AG08396 (cell line): ENCODE results near the gene FSHB.
"Not testable (repeated sequence)": the region's sequence is repeated elsewhere in the genome, so short reads cannot be mapped to it uniquely, and the experiment has no call there.

Source experiments
- DNase-seq: peaks from one replicate; pipeline ENCODE4 v3.0.0; 2012; ENCODE audit warnings: low spot score, mixed read lengths

Gene FSHB

DNA sequence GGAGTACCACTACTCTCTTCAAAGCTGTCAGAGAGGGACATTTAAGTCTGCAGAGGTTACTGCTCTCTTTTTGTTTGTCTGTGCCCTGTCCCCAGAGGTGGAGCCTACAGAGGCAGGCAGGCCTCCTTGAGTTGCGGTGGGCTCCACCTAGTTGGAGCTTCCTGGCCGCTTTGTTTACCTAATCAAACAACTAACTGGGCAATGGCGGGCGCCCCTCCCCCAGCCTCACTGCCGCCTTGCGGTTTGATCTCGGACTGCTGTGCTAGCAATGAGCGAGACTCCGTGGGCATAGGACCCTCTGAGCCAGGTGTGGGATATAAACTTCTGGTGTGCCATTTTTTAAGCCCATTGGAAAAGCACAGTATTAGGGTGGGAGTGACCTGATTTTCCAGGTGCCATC, 37.8 kb downstream of the FSHB start:
- DNase-seq = not testable (repeated sequence)

DNA sequence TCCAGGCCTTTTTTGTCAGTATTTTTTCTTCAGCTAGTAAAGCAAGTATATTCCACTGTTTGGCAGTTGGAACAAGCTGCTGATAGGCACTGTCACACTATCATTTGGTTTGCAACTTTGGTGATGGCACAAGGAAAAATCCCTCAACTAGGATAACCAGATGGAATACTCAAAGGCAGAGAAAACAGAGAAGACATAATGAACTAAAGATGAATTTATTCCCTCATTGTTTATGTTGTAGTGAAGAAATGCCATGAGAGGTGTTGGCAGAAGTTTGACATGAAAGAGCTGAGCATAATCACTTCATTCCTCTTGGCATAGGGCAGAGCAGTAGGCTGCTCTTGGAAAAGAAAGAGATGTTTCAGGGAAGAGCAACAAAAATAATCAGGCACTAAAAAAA, 39.9 kb downstream of the FSHB start:
- DNase-seq = no peak

DNA sequence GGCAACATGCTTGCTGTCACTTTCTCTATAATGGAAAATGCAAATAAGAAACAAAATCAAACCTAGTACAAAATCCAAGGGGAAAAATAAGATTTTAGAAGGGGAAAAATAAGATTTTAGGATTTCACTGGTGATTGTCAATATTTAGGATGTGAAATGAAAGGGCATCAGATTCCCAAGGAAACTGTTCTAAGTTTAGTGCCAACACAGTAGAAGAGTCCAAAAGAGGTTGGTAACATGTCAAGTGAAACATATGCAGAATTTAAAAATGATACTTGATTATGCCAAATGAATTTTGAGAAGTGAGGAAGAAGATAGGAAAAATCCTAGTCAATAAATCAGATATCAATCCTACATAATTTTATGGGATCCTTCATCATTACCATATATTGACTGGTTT, 46.4 kb downstream of the FSHB start:
- no peak for DNase-seq

DNA sequence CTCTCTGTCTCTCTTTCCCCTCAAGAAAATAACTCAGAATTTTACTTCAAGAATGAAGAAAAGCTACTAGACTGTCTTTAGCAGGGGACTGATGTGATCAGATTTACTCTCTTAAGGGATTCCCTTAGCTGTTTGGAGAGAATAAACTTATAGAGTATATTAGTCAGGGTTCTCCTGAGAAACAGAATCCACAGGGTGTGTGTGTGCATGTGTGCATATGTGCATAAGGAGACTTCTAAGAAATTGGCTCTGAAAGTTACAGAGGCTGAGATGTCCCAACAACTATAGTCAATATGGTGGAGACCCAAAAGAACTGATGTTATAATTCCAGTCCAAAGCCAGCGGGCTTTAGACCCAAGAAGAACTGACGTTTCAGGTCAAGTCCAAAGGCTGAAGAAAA, 49.0 kb downstream of the FSHB start:
- no peak for DNase-seq

DNA sequence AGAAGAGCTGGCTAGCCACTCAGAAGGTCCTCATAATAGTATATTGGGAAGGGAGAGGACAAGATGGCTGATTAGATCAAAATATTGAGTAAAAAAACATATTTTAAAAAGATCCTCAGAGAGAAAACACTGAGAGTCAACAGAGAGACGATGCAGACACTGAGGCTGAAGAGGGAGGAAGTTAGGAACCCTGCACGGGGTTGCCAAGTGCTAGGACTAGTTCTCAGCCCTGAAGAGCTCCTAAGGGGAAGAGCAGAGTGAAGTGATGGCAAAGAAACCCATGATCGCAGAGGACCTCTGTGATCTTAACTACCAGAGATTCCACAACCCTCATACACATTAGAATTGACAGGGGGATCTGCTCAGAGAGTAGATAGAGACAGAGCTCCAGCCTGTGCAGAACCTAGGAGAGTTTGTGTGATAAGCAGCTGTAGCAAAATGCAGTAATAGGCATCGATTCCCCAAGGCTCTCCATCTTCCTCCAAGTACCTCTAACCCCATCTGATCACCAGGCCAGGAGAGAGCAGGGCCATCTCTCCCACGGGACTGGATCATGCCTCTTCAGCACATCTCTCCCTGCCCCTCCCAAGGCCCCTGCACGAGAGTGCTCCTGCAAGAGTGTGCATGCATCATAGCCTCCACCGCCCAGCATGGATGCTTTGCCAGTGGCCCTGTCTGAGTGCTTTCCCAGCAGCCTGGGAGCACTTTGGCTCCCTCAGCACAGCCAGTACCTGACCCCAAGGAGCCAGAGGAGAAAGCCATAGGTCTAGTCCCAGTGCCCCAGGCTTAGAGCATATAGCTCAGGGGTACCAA, 50.9 kb downstream of the FSHB start:
- no peak for DNase-seq

DNA sequence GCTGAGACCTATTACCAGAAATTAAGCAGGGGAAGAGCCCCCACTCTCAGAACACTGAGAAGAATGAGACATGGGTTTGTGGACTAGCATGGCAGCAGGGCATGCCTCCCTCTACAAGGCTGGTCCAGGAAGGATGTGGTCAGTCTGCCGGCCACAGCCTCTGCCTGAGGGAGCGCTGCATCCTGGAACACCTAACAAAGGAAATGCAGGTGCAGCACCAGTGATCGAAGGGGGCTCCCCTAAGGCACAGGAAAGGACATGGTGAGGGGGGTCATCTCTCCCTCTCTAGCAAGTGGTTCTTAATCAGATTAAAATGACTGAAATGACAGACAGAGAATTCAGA, 51.4 kb downstream of the FSHB start:
- no peak for DNase-seq
